MM.1S (cell line): Measurements from ENCODE around the gene KIRREL1.

Source experiments
- DNase-seq: peaks from one replicate; pipeline ENCODE4 v3.0.0-alpha.2; 2015
- H2AFZ ChIP-seq: fragments of 300-600 bp; sonication (generic); 2 replicates; pipeline ENCODE4 v1.6.0; 2016; ENCODE audit warnings: antibody characterized with exemption, low read length
- H3F3A ChIP-seq: fragments of 300-600 bp; sonication (generic); 2 replicates; pipeline ENCODE4 v1.6.1; 2016; ENCODE audit warnings: mild to moderate bottlenecking, antibody characterized with exemption, low read length, moderate library complexity, mixed read lengths; ENCODE audit not compliant: insufficient read depth
- H3K27ac ChIP-seq: fragments of 300-600 bp; sonication (generic); 2 replicates; pipeline ENCODE4 v1.5.1; 2016; ENCODE audit warnings: mild to moderate bottlenecking, low read length
- H3K27me3 ChIP-seq: fragments of 300-600 bp; sonication (generic); replicated peaks from 2 replicates; pipeline ENCODE4 v1.6.0; 2016; ENCODE audit warnings: low read length; ENCODE audit not compliant: insufficient read depth
- H3K36me3 ChIP-seq: fragments of 300-600 bp; sonication (generic); replicated peaks from 2 replicates; pipeline ENCODE4 v1.6.1; 2016; ENCODE audit warnings: mild to moderate bottlenecking, low read length, mixed read lengths; ENCODE audit not compliant: insufficient read depth
- H3K4me1 ChIP-seq: fragments of 300-600 bp; sonication (generic); 2 replicates; pipeline ENCODE4 v1.6.1; 2016; ENCODE audit warnings: low read length, mixed read lengths
- H3K4me2 ChIP-seq: fragments of 300-600 bp; sonication (generic); 2 replicates; pipeline ENCODE4 v1.6.0; 2016; ENCODE audit warnings: low read depth, low read length
- H3K4me3 ChIP-seq: fragments of 300-600 bp; sonication (generic); 2 replicates; pipeline ENCODE4 v1.5.1; 2016; ENCODE audit warnings: low read length, mixed read lengths
- H3K79me2 ChIP-seq: fragments of 300-600 bp; sonication (generic); 2 replicates; pipeline ENCODE4 v1.6.1; 2016; ENCODE audit warnings: mixed run types, low read length, mixed read lengths
- H3K9ac ChIP-seq: fragments of 300-600 bp; sonication (generic); 2 replicates; pipeline ENCODE4 v1.6.1; 2016; ENCODE audit warnings: low read length, mixed read lengths
- H3K9me2 ChIP-seq: fragments of 300-600 bp; sonication (generic); replicated peaks from 2 replicates; pipeline ENCODE4 v1.6.1; 2016; ENCODE audit warnings: mild to moderate bottlenecking, low read length, mixed read lengths; ENCODE audit not compliant: insufficient read depth
- H3K9me3 ChIP-seq: fragments of 300-600 bp; sonication (generic); replicated peaks from 2 replicates; pipeline ENCODE4 v1.6.1; 2016; ENCODE audit warnings: mild to moderate bottlenecking, low read length, mixed read lengths; ENCODE audit not compliant: insufficient read depth
- H4K20me1 ChIP-seq: fragments of 300-600 bp; sonication (generic); 2 replicates; pipeline ENCODE4 v1.6.1; 2016; ENCODE audit warnings: mild to moderate bottlenecking, low read length, moderate library complexity, mixed read lengths; ENCODE audit not compliant: insufficient read depth
- EZH2 ChIP-seq: fragments of 300-600 bp; sonication (generic); optimal IDR thresholded peaks from 2 replicates; pipeline ENCODE3; 2017; ENCODE audit warnings: low read depth, mild to moderate bottlenecking, antibody characterized with exemption, low read length, mixed read lengths
- EZH2phosphoT487 ChIP-seq: fragments of 300-600 bp; sonication (generic); IDR thresholded peaks from 2 replicates; pipeline ENCODE4 v1.6.1; 2018; ENCODE audit warnings: antibody characterized with exemption, low read length
- TF ChIP-seq, protein P1 (sequence below): fragments of 300-600 bp; sonication (generic); IDR thresholded peaks from 2 replicates; pipeline ENCODE4 v1.5.1; 2016; ENCODE audit warnings: antibody characterized with exemption, low read length, mixed read lengths

Gene KIRREL1

GRCh38 chr1:157996433-157996832, 3.0 kb downstream of the KIRREL1 start:
- no peak for DNase-seq
- Histone ChIP-seq H3K4me3 (no peak overlapping the region), H3K27me3 (peaks cover 33% of the 10 kb centered on the region), H3K4me1 (no peaks in the 10 kb centered on the region), H3K36me3 (no peaks in the 10 kb centered on the region), H3F3A (no peaks in the 10 kb centered on the region), H3K27ac (no peak overlapping the region), H2AFZ (no peak overlapping the region), H3K79me2 (no peaks in the 10 kb centered on the region), H4K20me1 (no peaks in the 10 kb centered on the region), H3K4me2 (no peak overlapping the region), H3K9ac (no peak overlapping the region), H3K9me2 (no peaks in the 10 kb centered on the region), H3K9me3 (no peaks in the 10 kb centered on the region)
- no peak for TF ChIP-seq EZH2

GRCh38 chr1:158000507-158000906, 7.1 kb downstream of the KIRREL1 start:
- Histone ChIP-seq H2AFZ (no peak overlapping the region), H4K20me1 (no peaks in the 10 kb centered on the region), H3F3A (no peaks in the 10 kb centered on the region), H3K9me3 (no peaks in the 10 kb centered on the region), H3K4me2 (no peak overlapping the region), H3K36me3 (no peaks in the 10 kb centered on the region), H3K79me2 (no peaks in the 10 kb centered on the region), H3K4me3 (no peak overlapping the region), H3K27me3 (0 out of 2 replicates have a peak, but pooled peaks cover under 1% of the 10 kb centered on the region), H3K9ac (no peak overlapping the region), H3K4me1 (no peaks in the 10 kb centered on the region), H3K9me2 (no peaks in the 10 kb centered on the region), H3K27ac (no peak overlapping the region)
- TF ChIP-seq EZH2phosphoT487 (no peak), EZH2 (no peak)
- TF ChIP-seq, protein P1, sequence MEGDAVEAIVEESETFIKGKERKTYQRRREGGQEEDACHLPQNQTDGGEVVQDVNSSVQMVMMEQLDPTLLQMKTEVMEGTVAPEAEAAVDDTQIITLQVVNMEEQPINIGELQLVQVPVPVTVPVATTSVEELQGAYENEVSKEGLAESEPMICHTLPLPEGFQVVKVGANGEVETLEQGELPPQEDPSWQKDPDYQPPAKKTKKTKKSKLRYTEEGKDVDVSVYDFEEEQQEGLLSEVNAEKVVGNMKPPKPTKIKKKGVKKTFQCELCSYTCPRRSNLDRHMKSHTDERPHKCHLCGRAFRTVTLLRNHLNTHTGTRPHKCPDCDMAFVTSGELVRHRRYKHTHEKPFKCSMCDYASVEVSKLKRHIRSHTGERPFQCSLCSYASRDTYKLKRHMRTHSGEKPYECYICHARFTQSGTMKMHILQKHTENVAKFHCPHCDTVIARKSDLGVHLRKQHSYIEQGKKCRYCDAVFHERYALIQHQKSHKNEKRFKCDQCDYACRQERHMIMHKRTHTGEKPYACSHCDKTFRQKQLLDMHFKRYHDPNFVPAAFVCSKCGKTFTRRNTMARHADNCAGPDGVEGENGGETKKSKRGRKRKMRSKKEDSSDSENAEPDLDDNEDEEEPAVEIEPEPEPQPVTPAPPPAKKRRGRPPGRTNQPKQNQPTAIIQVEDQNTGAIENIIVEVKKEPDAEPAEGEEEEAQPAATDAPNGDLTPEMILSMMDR: no peak
- no peak for DNase-seq

- Histone ChIP-seq H3K27me3 (no peaks in the 10 kb centered on the region), H3K4me3 (no peak overlapping the region), H2AFZ (no peak overlapping the region), H3K36me3 (no peaks in the 10 kb centered on the region), H3K27ac (no peak overlapping the region), H3K9me3 (no peaks in the 10 kb centered on the region), H4K20me1 (no peaks in the 10 kb centered on the region), H3K9me2 (no peaks in the 10 kb centered on the region), H3K4me1 (no peaks in the 10 kb centered on the region), H3K79me2 (no peaks in the 10 kb centered on the region), H3K9ac (no peak overlapping the region), H3K4me2 (no peak overlapping the region), H3F3A (no peaks in the 10 kb centered on the region)
- TF ChIP-seq EZH2 (no peak), EZH2phosphoT487 (no peak)
- TF ChIP-seq, protein P1: no peak
- no peak for DNase-seq
Measured at GRCh38 chr1:158002022-158002630, 8.7 kb downstream of the KIRREL1 start.

- H3K27ac ChIP-seq: no peak overlapping the region
- DNase-seq: no peak
- no peaks in the 10 kb centered on the region for H3K4me1 ChIP-seq
- no peaks in the 10 kb centered on the region for H3K27me3 ChIP-seq
- no peaks in the 10 kb centered on the region for H3K79me2 ChIP-seq
- H4K20me1 ChIP-seq: no peaks in the 10 kb centered on the region
- no peaks in the 10 kb centered on the region for H3K36me3 ChIP-seq
- TF ChIP-seq, protein P1: no peak
- TF ChIP-seq EZH2phosphoT487: no peak
- TF ChIP-seq EZH2: no peak
- H3F3A ChIP-seq: no peaks in the 10 kb centered on the region
- no peak overlapping the region for H3K4me2 ChIP-seq
- no peak overlapping the region for H2AFZ ChIP-seq
- no peaks in the 10 kb centered on the region for H3K9me2 ChIP-seq
- no peak overlapping the region for H3K4me3 ChIP-seq
- no peak overlapping the region for H3K9ac ChIP-seq
- no peaks in the 10 kb centered on the region for H3K9me3 ChIP-seq
Measured at GRCh38 chr1:158002631-158003405, 9.4 kb downstream of the KIRREL1 start.
